GM21367 (cell line): ENCODE measurements around the gene CD37.
"Not testable (repeated sequence)": the region's sequence is repeated elsewhere in the genome, so short reads cannot be mapped to it uniquely, and the experiment has no call there.

Source experiments
- ATAC-seq: cut with Tn5 transposase; IDR thresholded peaks from one replicate; pipeline ENCODE4 v1.9.1; 2021; ENCODE audit not compliant: unreplicated experiment

The CD37 gene

DNA sequence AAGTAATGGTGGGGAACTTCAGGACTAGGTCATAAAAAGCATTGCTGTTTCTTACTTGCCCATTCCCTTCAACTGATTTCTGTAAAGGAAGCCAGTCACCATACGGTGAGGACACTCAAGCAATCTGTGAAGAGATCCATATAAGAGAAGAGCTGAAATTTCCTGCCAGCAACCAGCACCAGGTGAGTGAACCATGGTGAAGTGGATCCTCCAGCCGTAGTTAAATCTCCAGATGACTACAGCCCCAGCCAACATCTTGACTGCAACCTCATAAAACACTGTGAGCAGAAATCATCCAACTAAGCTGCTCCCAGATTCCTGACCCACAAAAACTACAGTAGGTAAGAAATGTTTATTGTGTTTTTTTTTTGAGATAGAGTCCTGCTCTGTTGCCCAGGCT lies 6.5 kb upstream of the CD37 start:
- ATAC-seq = no peak

DNA sequence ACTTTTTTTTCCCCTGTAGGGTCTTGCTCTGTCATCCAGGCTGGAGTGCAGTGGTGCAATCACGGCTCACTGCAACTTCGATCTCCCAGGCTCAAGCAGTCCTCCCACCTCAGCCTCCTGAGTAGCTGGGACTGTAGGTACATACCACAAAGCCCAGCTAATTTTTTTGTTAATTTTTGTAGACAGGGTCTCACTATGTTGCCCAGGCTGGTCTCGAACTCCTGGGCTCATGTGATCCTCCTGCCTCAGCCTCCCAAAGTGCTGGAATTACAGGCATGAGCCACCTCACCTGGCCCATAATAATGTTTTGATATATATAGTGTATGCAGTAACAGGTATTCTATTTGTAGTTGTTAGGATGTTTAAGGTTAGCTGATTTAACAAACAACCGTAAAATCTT lies 4.0 kb upstream of the CD37 start:
- not testable (repeated sequence) for ATAC-seq

DNA sequence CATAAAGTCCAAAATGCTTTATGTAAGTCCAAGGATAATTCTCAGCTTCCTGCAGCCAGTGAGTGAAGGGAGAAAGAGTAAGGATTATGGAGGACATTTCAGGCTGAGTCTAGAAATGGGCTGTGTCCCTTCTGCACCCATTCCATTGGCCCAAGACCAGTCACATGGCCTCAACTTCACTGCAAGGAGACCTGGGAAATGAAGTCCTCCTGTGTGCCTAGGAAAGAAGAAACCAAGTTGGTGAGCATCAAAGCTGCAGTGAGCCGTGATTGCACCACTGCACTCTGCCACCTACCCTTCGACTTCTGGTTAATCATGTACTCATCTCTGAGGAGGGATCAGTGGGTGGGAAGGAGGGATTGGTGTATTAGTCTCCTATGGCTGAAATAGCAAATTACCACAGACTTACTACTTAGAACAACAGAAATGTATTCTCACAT lies 3.6 kb upstream of the CD37 start:
- peak; percentile 20 for ATAC-seq

DNA sequence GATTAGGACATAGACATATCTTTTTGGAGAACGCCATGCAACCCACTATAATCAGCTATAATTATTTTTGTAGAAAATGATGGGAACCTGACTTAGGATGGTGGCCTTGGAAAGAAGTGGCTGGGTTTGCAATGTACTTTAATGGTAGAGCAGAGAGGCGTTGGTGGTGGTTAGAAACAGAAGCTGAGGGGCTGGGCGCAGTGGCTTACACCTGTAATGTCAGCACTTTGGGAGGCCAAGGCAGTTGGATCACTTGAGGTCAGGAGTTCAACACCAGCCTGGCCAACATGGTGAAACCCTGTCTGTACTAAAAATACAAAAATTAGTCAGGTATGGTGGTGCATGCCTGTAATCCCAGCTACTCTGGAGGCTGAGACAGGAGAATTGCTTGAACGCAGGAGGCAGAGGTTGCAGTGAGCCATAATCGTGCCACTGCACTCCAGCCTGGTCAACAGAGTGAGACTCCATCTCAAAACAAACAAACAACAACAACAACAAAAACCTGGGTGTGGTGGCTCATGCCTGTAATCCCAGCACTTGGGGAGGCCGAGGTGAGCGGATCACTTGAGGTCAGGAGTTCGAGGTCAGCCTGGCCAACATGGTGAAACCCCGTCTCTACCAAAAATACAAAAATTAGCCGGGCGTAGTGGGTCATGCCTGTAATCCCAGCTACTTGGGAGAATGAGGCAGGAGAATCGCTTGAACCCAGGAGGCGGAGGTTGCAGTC lies 2.4 kb upstream of the CD37 start:
- not testable (repeated sequence) for ATAC-seq

DNA sequence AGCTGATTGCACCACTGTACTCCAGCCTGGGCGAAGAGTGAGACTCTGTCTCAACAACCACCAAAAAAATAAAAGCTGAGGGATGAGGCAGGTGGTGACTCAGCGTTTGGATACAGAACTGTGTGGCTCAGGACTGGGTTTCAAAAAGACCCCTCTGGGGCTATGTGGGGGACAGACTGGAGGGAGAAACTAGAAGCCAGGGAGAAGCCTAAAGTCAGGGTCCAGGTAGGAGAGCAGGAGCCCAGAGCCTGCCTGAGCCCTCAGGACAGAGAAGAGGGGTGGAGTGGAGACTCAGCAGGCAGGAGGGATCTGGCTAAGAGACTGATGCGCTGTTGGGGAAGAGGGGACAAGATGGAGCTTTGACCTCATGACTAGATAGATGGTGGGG lies 1.8 kb upstream of the CD37 start:
- no peak for ATAC-seq

DNA sequence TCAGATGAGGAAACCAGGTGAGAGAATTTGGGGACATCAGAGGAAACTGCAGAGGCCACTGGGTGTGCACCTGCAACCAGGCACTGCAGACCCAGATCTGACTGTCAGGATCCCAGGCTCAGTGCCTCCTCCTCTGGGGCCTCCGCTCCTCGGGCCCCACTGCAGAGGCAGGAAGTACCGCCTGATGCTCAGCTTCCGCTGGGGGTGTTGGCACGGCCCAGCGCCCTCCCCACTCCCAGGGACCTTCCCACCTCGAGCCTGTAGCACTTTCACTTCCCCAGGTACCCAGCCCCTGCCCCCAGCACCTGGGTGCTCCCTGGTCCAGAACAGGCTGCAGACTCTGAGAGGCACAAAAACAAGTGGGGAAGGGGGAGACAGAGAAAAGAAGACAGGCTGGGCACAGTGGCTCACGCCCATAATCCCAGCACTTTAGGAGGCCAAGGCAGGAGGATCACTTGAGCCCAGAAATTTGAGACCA lies 1.4 kb upstream of the CD37 start:
- peak; percentile 45 for ATAC-seq

DNA sequence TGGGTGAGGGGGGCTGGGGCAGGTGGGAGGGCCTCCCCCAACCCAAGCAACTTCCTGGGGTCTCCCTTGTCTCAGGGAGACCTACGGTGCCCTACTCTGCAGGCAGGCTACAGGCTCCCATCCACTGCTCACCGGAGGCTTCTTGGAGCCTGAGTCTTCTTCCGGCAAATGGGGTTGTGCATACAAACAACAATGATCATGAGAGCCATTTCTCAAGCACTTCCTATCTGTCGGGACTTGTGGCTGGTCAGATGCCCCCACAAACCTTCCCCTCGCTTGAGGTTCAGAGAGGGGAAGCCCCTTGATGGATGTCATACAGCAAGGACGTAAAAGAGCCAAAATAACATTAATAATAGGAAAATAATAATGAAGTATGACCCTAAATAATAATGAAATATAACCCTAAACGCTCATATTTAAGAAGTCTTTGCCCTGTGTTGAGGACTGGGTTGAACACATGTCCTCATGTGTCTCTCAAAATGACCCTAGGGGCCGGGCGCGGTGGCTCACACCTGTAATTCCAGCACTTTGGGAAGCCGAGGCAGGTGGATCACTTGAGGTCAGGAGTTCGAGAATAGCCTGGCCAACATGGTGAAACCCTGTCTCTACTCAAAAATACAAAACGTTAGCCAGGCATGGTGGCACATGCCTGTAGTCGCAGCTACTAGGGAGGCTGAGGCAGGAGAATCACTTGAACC lies 727 bp downstream of the CD37 start:
- no peak for ATAC-seq

DNA sequence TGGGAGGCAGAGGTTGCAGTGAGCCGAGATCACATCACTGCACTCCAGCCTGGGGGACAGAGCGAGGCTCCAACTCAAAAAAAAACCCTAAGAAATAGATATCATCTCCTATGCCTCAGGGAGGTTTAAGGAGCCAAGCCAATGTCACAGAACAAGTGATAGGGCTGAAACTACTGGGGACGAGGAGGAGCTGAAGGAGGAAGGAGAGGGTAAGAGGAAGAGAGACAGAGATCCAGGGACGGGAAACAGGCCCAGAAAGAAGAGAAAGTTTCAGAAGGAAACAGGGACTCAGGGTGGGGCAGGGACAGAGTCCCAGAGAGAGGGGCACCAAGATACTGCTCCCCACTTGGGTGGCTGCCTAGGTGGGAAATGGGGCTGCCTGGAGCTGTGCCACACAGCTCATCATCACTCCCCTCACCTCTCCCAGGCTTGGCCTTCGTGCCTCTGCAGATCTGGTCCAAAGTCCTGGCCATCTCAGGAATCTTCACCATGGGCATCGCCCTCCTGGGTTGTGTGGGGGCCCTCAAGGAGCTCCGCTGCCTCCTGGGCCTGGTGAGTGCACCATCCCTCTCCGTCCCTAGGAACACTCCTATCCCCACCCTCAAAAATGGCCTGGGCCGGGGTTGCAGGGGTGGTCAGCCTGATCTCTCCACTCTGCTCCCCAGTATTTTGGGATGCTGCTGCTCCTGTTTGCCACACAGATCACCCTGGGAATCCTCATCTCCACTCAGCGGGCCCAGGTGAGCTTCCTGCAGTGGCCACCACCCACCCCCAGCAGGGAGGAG lies 1.5 kb downstream of the CD37 start:
- no peak for ATAC-seq

DNA sequence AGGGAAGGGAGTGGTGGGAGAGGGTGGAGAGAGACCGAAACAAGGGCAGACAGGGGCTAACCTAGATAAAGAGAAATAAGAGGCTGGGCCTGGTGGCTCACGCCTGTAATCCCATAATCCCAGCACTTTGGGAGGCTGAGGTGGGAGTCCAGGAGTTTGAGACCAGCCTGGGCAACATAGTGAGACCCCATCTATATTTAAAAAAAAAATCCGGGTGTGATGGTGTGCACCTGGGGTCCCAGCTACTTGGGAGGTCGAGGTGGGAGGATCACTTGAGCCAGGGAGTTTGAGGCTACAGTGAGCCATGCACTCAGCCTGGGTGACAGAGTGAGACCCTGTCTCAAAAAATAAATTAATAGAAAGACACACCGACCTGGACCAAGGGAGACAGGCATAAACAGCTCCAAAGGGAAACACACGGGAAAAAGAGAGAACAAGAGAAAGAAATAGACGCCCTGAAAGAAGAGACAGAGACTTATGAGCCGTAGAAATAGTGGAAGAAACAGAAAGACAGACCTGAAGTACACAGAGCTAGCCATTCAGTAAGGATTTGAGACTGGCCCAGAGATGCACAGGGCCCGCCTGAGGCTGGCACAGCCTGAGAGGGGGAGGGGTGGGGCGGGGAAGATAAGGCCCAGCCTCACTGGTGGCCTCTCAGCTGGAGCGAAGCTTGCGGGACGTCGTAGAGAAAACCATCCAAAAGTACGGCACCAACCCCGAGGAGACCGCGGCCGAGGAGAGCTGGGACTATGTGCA lies 2.2 kb downstream of the CD37 start:
- ATAC-seq = no peak

DNA sequence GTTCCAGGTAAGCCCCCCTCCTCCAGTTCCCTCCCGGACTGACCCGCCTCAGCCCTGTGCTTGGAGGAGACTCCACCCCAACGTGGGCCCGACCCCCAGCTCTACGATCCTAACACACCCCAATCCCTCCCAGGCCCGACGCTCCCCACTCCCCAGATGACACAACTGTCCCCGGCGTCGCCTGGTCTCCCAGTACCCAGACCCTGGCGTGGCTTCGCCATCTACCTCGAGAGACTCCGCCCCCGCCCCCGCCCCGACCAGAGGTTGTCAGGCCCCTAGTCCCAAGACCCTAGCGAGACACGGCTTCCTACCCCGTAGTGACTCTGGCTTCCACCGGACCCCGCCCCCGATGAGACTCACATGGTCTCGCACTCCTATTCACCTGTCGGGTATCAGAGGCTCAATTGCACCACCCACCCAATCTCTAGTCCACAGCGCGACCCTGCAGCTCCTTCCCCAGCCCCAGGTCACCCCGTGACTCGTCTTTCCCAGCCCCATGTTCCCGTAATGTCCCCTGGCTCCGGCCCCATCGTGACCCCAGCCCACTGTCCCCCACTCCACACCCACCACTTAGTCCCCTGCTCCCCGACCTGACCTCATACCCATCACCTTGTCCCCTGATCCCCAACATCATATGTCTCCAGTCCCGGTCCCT lies 2.9 kb downstream of the CD37 start:
- no peak for ATAC-seq

DNA sequence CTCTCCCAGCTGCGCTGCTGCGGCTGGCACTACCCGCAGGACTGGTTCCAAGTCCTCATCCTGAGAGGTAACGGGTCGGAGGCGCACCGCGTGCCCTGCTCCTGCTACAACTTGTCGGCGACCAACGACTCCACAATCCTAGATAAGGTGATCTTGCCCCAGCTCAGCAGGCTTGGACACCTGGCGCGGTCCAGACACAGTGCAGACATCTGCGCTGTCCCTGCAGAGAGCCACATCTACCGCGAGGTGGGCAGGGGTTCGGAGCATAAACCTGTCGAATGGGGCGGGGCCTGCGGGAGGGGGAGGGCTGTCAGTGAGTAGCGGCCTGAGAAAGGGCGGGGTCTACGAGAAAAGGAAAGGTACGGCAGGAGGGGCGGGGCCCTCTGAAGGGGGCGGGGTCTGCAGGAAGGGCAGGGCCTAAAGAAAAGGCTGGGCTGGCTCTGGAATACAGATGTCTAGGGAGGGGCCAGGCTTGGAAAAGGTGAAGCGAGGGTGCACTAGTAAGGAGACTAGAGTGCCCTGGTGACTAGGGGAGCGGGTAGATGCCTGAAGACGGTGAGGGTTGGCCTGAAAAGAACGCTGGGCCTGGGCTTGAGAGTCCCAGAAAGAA lies 3.6 kb downstream of the CD37 start:
- ATAC-seq = no peak

DNA sequence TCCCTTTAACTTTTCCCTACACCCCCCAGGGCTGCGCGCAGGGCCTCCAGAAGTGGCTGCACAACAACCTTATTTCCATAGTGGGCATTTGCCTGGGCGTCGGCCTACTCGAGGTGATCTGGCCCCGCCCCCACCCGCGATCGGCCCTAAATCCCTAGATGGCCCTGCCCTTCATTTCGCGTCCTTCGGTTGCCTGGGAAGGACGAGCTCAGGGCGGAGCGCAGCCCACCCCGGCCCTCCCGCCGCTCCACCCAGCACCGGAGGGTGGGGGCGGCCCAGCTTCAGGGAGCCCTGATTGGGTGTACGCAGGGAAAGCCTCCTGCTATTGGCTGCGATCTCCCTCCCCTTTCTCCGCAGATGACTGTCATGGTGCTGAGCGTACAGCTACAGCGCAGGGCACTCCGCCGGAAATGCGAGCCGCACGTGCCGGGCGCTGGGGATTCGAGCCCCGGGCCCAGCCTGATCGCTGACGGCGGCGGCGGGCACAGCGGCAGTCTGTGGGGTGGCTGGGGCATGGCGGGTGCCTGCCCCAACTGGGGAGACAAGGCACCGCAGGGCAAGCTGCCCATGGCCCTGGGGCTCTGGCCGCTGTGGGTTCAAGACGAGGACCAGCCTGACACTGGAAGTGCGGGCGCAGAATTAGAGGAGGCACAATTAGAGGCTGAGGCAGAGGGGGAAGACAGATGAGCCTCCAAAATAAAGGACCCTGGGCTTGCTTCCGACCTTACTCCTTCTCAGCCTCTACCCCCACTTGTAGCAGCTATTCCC lies 4.3 kb downstream of the CD37 start:
- ATAC-seq = no peak

DNA sequence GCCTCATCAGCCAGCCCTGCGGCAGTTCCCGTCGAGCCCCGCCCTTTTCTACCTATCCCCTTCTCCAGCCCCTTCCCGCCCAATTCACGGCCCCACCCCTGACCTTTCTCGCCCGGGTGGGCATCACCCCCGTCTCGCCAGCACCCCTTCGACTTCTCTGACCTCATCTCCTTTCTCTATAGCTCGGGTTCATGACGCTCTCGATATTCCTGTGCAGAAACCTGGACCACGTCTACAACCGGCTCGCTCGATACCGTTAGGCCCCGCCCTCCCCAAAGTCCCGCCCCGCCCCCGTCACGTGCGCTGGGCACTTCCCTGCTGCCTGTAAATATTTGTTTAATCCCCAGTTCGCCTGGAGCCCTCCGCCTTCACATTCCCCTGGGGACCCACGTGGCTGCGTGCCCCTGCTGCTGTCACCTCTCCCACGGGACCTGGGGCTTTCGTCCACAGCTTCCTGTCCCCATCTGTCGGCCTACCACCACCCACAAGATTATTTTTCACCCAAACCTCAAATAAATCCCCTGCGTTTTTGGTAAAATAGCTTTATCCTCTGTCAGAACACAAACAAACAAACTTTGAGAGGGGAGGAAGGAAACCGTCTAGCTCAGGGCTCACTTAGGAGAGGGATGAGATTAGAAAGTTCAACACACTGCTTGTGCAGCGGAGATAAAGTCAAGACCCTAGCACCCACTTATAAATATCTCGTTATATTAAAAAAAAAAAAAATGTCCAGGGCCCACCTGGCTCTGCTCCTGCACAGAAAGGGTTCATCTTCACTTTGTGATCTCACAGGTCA lies 5.1 kb downstream of the CD37 start:
- no peak for ATAC-seq

DNA sequence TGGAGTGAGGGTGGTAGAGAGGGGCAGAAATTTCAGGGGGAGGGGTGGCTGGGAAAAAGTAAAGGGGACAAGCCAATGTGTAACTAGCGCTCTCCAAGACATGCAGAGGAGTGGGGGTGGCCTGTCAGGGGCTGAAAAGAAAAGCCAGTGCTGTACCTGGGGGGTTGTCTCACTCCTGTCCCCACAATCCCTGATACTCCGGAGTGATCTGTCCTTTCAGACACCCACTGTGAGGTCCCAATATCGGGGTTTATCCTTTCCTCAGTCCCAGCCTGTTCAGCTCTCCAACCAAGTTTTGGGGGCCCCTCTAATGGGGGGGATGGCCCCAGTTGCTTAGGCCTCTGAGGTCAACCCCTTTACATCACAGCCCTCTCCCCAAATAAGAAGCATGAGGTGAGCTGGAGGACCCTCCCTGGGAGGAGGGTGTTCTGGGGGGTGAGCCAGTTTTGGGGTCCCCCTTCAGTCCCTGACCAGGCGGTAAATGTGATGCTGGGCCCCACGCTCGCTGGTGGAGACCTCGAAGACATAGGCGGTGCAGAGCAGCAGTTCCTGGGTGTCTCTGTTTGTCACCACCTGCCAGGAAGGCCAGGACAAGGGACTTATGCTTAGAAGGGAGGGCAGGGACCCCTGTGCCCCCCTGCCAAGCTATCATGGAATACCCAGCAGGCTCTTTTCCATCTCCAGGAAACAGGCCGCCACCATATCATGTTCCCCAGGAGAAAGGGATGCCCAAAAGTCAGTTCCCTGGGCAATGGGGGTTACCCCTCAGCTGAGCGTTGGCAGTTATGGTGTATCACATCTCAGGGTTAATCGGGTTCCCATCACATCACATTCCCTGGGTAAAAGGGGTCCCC lies 5.9 kb downstream of the CD37 start:
- ATAC-seq = no peak

DNA sequence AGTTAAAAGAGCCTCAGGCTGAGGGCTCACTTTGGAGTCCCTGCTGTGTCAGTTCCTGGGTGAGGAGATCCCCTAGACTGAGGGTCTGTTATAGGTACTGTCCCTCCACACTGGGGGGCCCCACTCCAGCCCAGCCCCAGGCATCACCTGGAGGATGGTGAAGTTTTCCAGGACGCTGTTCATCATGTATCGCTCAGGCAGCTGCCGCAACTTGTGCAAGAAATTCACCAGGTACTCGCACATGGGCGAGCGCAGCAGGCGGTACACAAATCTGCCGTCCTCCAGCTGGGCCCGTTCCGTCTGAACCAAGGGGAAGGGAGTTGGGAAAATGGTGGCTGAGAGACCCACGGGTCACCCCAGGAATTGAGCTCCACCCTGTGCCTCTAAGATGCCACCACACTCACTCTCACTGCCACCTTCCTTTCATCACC lies 7.1 kb downstream of the CD37 start:
- no peak for ATAC-seq

DNA sequence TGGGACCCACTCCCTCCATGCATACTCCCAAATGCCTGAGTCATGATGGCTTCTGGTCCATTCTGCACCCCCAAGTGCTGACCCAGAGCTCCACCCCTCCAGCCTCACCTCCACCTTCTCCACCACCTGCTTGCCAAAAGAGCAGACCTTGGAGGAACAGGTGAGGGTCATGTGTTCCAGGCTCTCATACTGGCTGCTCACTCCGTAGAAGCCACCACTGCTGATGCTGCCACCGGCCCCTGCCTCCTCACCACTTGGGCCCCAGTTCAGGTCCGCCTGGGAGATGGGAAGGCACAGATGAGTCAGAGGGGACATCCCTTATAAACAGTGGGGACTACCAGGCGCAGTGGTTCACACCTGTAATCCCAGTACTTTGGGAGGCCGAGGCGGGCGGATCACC lies 7.9 kb downstream of the CD37 start:
- ATAC-seq = no peak
